Measurements from ENCODE around the gene ADORA2B.

DNA sequence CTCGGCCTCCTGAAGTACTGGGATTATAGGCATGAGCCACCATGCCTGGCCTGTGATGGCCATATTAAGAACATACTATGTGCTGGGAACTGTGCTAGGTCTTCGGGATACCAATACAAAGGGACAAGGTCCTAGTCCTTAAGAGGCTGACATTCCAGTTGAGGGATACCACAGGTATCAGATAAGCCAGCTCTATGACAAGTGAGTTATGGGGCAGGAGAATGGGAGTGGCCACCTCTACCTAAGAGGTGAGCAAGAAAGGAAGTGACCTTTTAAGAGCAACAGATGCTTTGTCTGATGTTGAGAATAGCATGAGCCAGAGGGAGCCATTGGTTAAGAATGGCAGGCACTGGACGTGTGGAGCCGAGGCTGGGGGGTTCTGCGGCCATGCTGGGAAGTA lies 27.0 kb downstream of the ADORA2B start:
- TF ChIP-seq, protein P1, sequence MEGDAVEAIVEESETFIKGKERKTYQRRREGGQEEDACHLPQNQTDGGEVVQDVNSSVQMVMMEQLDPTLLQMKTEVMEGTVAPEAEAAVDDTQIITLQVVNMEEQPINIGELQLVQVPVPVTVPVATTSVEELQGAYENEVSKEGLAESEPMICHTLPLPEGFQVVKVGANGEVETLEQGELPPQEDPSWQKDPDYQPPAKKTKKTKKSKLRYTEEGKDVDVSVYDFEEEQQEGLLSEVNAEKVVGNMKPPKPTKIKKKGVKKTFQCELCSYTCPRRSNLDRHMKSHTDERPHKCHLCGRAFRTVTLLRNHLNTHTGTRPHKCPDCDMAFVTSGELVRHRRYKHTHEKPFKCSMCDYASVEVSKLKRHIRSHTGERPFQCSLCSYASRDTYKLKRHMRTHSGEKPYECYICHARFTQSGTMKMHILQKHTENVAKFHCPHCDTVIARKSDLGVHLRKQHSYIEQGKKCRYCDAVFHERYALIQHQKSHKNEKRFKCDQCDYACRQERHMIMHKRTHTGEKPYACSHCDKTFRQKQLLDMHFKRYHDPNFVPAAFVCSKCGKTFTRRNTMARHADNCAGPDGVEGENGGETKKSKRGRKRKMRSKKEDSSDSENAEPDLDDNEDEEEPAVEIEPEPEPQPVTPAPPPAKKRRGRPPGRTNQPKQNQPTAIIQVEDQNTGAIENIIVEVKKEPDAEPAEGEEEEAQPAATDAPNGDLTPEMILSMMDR (conservative IDR thresholded peaks at IDR 0.05 in 1 of 2, IDR thresholded peaks at IDR 0.05 in 1 of 2; ENCODE audit: extremely low read depth in 1 of 2, insufficient read depth in 1 of 2, low read depth in 1 of 2, low read length in 2 of 2) = no peak
- TF ChIP-seq EZH2 (IDR thresholded peaks at IDR 0.05; ENCODE audit: borderline replicate concordance, low read length) = no peak

Measured in mammary epithelial cell (primary cell).